SU-DHL-6 (cell line): ENCODE data around the gene ASCC3.

ENCODE experiments used
- EZH2phosphoT487 ChIP-seq: fragments of 200-600 bp; sonication (generic), shearing (Covaris generic); conservative IDR thresholded peaks from 2 replicates; pipeline ENCODE4 v1.6.1; 2018; ENCODE audit warnings: mild to moderate bottlenecking, antibody characterized with exemption, low read length, moderate library complexity, mixed read lengths
- TF ChIP-seq, protein P1 (sequence below): fragments of 200-600 bp; sonication (generic); IDR thresholded peaks from one replicate; pipeline ENCODE4 v1.5.1; 2017; ENCODE audit warnings: antibody characterized with exemption, mild to moderate bottlenecking, low read length, moderate library complexity; ENCODE audit not compliant: insufficient read depth, poor library complexity, severe bottlenecking

DNA sequence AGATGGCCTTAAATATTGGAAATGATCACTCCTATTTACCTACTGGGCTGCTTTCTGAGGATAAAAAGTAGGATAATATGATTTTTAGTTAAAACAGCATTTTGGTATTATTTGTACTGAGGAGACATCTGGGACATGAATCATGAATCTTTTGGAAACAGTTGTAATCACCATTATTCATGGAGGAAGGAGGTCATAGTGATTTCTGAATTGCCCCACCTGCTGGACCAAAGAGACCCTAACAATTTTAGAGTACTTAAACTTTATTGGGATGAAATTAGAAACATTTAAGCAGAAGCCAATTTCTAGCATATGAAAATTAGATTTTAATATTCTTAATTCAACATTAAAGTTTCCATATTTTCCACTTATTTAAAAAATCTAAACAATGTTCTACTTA, 308.0 kb downstream of the ASCC3 start:
- TF ChIP-seq, protein P1, sequence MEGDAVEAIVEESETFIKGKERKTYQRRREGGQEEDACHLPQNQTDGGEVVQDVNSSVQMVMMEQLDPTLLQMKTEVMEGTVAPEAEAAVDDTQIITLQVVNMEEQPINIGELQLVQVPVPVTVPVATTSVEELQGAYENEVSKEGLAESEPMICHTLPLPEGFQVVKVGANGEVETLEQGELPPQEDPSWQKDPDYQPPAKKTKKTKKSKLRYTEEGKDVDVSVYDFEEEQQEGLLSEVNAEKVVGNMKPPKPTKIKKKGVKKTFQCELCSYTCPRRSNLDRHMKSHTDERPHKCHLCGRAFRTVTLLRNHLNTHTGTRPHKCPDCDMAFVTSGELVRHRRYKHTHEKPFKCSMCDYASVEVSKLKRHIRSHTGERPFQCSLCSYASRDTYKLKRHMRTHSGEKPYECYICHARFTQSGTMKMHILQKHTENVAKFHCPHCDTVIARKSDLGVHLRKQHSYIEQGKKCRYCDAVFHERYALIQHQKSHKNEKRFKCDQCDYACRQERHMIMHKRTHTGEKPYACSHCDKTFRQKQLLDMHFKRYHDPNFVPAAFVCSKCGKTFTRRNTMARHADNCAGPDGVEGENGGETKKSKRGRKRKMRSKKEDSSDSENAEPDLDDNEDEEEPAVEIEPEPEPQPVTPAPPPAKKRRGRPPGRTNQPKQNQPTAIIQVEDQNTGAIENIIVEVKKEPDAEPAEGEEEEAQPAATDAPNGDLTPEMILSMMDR, result peak; percentile 30
- TF ChIP-seq EZH2phosphoT487, result no peak
